GM21367 (cell line): Measurements from ENCODE around the gene GAB4.
"Not testable (repeated sequence)": the region's sequence is repeated elsewhere in the genome, so short reads cannot be mapped to it uniquely, and the experiment has no call there.

Source experiments
- ATAC-seq: cut with Tn5 transposase; IDR thresholded peaks from one replicate; pipeline ENCODE4 v1.9.1; 2021; ENCODE audit not compliant: unreplicated experiment

Gene GAB4

DNA sequence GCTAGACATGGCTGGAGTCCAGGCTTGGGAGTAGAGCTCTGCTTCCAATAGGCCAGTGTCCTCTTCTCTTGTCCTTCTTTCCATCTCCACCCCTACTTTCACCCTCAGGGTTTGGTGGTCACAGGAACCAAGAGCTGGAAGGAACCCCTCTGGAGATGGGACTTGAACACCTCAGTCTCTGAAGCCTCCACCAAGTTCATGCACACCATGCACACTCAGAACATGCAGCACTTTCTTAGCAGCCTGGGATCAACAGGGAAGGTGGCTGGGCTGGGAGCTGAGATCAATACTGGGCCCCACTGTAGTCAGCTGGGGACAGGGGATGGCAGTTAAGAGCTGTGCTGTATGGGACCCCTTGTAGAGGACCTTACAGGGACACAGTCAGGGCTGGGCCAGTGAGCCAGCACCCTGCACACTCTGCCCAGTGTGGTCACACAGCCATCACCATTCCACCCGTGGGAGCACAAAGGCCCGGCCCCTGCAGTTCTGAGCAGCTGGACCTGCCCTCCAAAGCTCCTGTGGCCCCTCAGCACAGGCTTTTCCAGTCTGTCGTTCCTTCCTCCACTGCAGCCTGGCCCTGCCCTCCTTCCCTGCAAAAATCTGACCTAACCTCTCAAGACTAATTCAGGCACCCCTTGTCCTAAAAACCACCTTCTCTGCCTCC lies 47.7 kb downstream of the GAB4 start:
- no peak for ATAC-seq

DNA sequence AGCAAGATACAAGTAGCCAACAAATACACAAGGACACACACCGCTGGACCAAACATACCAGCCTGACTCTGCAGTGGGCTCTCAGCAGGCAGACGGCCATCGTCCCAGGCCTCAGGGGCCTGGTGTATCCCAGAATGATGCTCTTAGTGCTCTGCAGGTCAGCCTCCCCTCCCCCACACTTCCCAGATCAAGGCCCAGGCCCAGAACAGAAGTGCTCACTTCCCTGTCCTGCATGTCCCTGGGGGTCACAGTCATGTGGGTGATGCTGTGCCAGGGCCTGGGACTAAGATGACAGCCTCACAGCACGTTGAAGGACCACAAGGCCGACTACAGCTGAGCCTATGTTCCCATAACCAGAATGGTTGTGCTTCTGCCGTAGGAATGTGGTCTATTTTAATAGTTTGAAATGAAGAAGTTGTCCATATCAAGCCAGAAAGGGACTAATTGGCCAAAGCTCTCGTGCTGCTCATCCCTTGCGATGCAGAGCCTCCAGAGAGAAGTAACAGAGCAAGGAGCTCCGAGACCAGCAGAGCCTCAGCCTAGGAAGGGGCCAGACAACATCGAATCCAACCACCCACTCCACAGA lies 48.6 kb downstream of the GAB4 start:
- ATAC-seq, result no peak

GRCh38 chr22:16958475-16958874 lies 49.5 kb downstream of the GAB4 start:
- ATAC-seq, result no peak

- no peak for ATAC-seq
These were observed 50.2 kb downstream of the GAB4 start for GRCh38 chr22:16957781-16958180.

GRCh38 chr22:16956290-16956689 lies 51.7 kb downstream of the GAB4 start:
- no peak for ATAC-seq

GRCh38 chr22:16955678-16956210 lies 52.3 kb downstream of the GAB4 start:
- no peak for ATAC-seq

GRCh38 chr22:16955081-16955480 lies 52.9 kb downstream of the GAB4 start:
- no peak for ATAC-seq

GRCh38 chr22:16954060-16954403 lies 54.0 kb downstream of the GAB4 start:
- no peak for ATAC-seq

DNA sequence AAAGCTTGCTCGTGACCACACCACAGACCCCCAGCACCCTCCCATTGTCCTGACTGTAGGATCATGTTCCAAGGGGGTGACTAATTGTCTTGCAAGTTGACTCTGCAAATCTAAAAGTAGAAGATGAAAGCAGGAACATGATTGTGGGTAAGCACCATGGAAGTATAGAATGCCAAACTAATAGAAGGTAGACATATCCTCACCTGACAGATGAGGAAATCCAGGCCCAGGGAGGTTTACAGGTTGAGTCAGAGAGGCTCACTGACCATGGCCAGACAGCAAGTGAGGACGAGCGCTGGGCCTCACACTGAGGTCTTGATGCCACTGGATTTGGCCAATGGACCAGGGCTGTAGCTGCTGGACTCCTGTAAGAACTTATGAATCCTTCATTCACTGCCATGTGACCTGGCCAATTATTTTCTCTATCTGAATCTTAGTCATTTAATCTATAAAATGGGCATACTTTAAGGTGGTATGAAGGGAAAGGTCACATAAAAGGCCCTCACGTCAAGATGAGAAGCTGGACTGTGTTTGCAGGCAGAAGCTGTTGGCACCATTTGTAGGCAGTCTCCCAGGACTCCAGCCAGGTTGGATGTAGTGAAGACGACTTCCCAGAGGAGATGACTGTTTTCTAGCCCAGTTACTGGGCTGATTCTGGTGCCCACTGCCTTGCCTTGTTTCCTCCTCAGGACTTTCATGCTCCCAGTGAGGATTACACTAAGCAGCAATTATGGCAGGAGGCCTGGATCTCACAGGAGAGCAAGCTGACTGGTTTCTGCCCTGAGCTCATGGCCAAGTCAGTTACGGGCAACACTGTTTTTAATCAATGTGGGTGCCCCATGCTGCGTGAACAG lies 54.6 kb downstream of the GAB4 start:
- ATAC-seq, result no peak

- ATAC-seq, result no peak
These were observed 58.5 kb downstream of the GAB4 start for GRCh38 chr22:16949561-16949960.

DNA sequence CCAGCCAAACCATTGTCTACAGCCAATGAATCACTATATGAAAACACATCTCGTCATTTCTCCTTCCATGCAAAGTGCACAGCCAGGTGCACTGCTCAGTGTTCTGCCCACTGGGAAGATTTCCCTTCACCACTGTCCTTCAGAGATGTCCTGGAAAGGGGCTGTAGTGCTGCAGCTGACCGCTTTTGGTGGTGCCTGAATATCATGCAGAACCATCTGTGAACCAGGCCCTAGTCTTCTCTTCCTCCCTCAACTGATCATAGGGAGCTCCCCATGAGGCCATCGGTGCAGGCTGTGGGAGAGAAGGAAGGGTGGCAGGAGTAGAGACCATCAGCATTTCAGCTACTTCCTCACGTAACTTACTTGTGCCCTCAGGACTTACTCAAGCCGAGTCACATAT lies 70.2 kb downstream of the GAB4 start:
- no peak for ATAC-seq

GRCh38 chr22:16937209-16937608 lies 70.8 kb downstream of the GAB4 start:
- ATAC-seq, result not testable (repeated sequence)

- no peak for ATAC-seq
These were observed 71.4 kb downstream of the GAB4 start for GRCh38 chr22:16936625-16937024.

GRCh38 chr22:16935209-16935608 lies 72.8 kb downstream of the GAB4 start:
- ATAC-seq, result no peak

GRCh38 chr22:16933291-16934282 lies 74.4 kb downstream of the GAB4 start:
- ATAC-seq, result no peak

DNA sequence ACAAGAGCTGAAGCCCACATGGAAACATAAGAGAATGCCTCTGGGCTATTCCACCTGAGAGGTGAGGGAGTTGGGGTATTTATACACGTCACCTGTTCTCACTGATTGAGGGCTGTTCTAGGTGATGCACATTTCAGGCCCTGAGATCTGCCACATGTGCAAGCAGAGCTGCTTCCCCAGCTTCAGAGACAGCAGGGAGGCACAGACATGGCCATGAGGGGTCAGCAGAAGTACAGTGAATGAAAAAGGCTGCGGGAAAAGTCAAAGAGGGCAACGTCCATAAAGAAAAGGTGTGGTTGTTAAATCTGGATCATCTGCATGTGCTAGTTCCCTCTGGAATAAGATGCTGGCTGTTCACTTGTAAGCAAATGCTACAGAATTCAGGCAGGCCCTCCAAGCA lies 75.4 kb downstream of the GAB4 start:
- no peak for ATAC-seq

GRCh38 chr22:16925407-16925966 lies 82.5 kb downstream of the GAB4 start:
- no peak for ATAC-seq

DNA sequence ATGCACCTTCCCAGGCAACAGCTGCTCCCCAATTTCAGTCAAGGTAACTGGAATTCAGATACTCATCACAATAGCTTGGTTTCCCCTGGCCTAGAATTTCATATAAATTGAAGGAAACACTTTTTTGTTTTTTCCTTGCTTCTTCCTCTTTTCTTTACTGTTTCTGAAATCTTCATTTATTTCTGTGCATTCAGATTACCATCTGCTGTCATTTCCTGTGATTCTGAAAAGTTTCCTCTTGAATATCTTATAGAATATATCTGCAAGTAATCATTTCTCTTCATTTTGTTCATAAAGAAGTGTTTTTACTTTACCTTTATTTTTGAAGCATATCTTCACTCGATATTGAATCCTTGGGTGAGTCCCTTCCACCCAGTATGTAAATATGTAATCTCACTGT lies 85.3 kb downstream of the GAB4 start:
- ATAC-seq, result no peak

GRCh38 chr22:16922076-16922475 lies 85.9 kb downstream of the GAB4 start:
- no peak for ATAC-seq
